Hepatocyte (in vitro differentiated cells): ENCODE data around the gene PDCD4. TPM values are rescaled to one million over a fixed set of nuclear protein-coding genes. Genes with fewer than 3 reads are reported as not detected.

ENCODE experiments used
- DNase-seq: peaks from one replicate; pipeline ENCODE4 v3.0.0-alpha.2; 2016; ENCODE audit warnings: low spot score
- H2AFZ ChIP-seq: fragments of 200-600 bp; sonication (generic); 2 replicates; pipeline ENCODE4 v1.6.0; 2016; ENCODE audit warnings: antibody characterized with exemption, mild to moderate bottlenecking
- H3K27ac ChIP-seq: fragments of 200-600 bp; sonication (generic); 2 replicates; pipeline ENCODE4 v1.5.1; 2016; ENCODE audit warnings: mild to moderate bottlenecking
- H3K27me3 ChIP-seq: fragments of 200-600 bp; sonication (generic); 2 replicates; pipeline ENCODE4 v1.6.1; 2016
- H3K36me3 ChIP-seq: fragments of 200-600 bp; sonication (generic); replicated peaks from 2 replicates; pipeline ENCODE4 v1.5.1; 2016; ENCODE audit warnings: low read depth; ENCODE audit not compliant: insufficient read depth
- H3K4me1 ChIP-seq: fragments of 200-600 bp; sonication (generic); 2 replicates; pipeline ENCODE4 v1.5.1; 2016; ENCODE audit warnings: mild to moderate bottlenecking, moderate library complexity; ENCODE audit not compliant: insufficient read depth
- H3K4me2 ChIP-seq: fragments of 200-600 bp; sonication (generic); 2 replicates; pipeline ENCODE4 v1.6.0; 2016
- H3K4me3 ChIP-seq: fragments of 200-600 bp; sonication (generic); 2 replicates; pipeline ENCODE4 v1.5.1; 2016; ENCODE audit warnings: mild to moderate bottlenecking
- H3K79me2 ChIP-seq: fragments of 200-600 bp; sonication (generic); 2 replicates; pipeline ENCODE4 v1.6.0; 2017; ENCODE audit warnings: mild to moderate bottlenecking
- H3K9me2 ChIP-seq: fragments of 200-600 bp; sonication (generic); replicated peaks from 2 replicates; pipeline ENCODE4 v1.6.0; 2017; ENCODE audit warnings: mild to moderate bottlenecking; ENCODE audit not compliant: insufficient read depth
- H3K9me3 ChIP-seq: fragments of 200-600 bp; sonication (generic); 2 replicates; pipeline ENCODE4 v1.5.1; 2016; ENCODE audit warnings: low read depth, mild to moderate bottlenecking
- H4K20me1 ChIP-seq: fragments of 200-600 bp; sonication (generic); 2 replicates; pipeline ENCODE4 v1.6.0; 2016; ENCODE audit warnings: mild to moderate bottlenecking; ENCODE audit not compliant: insufficient read depth, poor library complexity, severe bottlenecking
- CTCF ChIP-seq: fragments of 200-600 bp; sonication (generic); IDR thresholded peaks from 2 replicates; pipeline ENCODE4 v1.5.1; 2016; ENCODE audit warnings: antibody characterized with exemption, mild to moderate bottlenecking; ENCODE audit not compliant: poor library complexity
- EZH2 ChIP-seq: fragments of 200-600 bp; sonication (generic); IDR thresholded peaks from 2 replicates; pipeline ENCODE4 v1.6.1; 2016; ENCODE audit warnings: antibody characterized with exemption, mild to moderate bottlenecking, borderline replicate concordance
- EZH2phosphoT487 ChIP-seq: fragments of 200-600 bp; sonication (generic); IDR thresholded peaks from one replicate; pipeline ENCODE4 v1.6.1; 2018; ENCODE audit warnings: antibody characterized with exemption, mild to moderate bottlenecking, low read depth, moderate library complexity; ENCODE audit not compliant: unreplicated experiment, severe bottlenecking
- WGBS: methylation state at CpG from one replicate; pipeline ENCODE4 v1.1.6; 2016; ENCODE audit warnings: low lambda C conversion rate; ENCODE audit errors: missing lambda C conversion rate; 5-methylcytosine and 5-hydroxymethylcytosine counted together
- polyA plus RNA-seq: library from polyadenylated mRNA; unstranded; fragments of >200 nt; fragmentation: Nextera tagmentation; extraction: Ambion mirVana; gene quantifications from 2 replicates; pipeline ENCODE4 v1.2.1, GENCODE V29; 2016
- total RNA-seq: library from RNA; depleted of rRNA; stranded (reverse); fragments of >200 nt; gene quantifications from 2 replicates; pipeline ENCODE4 v1.2.3, GENCODE V29; 2014

PDCD4 gene
- total and polyA plus RNA-seq, 2 experiments from 2014 or later: 315 to 791 TPM

GRCh38 chr10:110852255-110852896, 19.4 kb upstream of the PDCD4 start:
- H3K36me3 ChIP-seq: no peaks in the 10 kb centered on the region
- H3K27ac ChIP-seq: peak overlapping the region; percentile 87
- 55% methylated on average over 7 of the region's 7 CpGs for WGBS
- peak; percentile 78 for DNase-seq
- H2AFZ ChIP-seq: no peak overlapping the region
- H3K4me2 ChIP-seq: peak overlapping the region; percentile 27
- H3K27me3 ChIP-seq: no peaks in the 10 kb centered on the region
- no peaks in the 10 kb centered on the region for H3K79me2 ChIP-seq
- TF ChIP-seq EZH2phosphoT487: no peak
- TF ChIP-seq EZH2: no peak
- no peak for TF ChIP-seq CTCF
- H3K4me1 ChIP-seq: peaks cover 45% of the 10 kb centered on the region
- H3K4me3 ChIP-seq: no peak overlapping the region
- no peaks in the 10 kb centered on the region for H3K9me2 ChIP-seq
- no peaks in the 10 kb centered on the region for H3K9me3 ChIP-seq
- no peaks in the 10 kb centered on the region for H4K20me1 ChIP-seq

DNA sequence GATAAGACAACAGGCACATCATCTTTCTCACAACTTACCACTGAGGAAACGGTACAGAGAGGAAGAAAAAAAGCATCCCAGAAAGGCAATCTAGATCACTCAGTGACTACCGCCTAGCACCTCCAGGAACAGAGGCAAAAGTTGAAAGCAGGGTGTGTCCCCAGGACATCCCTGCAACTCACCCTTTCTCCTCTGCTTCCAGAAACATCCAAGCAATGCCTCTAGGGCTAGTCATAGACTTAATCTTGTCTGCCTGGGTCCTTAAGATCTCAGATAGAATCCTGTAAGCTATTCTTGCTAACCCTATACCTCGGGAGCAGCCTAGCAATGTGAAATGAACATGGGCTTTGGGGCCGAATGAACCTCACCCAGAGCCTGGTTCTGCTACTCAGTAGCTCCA, 18.8 kb upstream of the PDCD4 start:
- Histone ChIP-seq H3K4me2 (peak overlapping the region; percentile 27), H3K9me3 (no peaks in the 10 kb centered on the region), H3K4me1 (peaks cover 45% of the 10 kb centered on the region), H3K4me3 (no peak overlapping the region), H3K36me3 (no peaks in the 10 kb centered on the region), H4K20me1 (no peaks in the 10 kb centered on the region), H3K27me3 (no peaks in the 10 kb centered on the region), H3K9me2 (no peaks in the 10 kb centered on the region), H2AFZ (no peak overlapping the region), H3K79me2 (no peaks in the 10 kb centered on the region), H3K27ac (peak overlapping the region; percentile 87)
- peak; percentile 24 for DNase-seq
- WGBS: 88% methylated on average over 4 of the region's 4 CpGs
- TF ChIP-seq EZH2 (no peak), EZH2phosphoT487 (no peak), CTCF (no peak)

DNA sequence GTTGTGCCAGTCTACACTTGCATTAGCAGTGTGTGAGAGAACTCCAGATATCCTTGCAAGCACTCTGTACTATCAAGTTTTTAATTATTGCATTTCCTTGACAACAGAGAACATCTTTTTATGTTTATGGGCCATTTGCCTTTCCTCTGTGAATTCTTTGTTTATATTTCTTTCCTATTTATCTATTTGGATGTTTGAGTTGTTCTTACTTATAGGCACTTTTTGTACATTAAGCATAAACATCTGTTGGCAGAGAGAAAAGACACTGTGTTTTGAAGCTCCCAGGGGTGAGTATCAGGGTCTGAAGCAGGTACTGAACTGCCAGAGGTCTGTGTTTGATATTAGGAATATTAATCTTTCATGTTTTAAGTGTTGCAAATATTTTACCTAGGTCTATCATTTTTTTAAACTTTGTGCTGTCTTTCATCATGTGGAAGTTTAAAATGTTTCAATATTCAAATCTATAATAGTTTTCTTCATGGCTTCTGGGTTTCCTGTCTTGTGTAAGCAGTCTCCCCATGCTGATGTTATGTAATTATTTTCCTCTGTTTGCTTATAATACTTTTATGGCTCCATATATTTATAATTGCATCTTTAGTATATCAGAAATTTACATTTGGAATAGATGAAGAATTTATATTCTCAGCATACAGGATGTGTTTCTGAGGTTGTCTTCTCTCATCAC, 17.7 kb upstream of the PDCD4 start:
- H3K9me2 ChIP-seq: no peaks in the 10 kb centered on the region
- H2AFZ ChIP-seq: no peak overlapping the region
- H3K4me1 ChIP-seq: peaks cover 53% of the 10 kb centered on the region
- H3K9me3 ChIP-seq: no peaks in the 10 kb centered on the region
- no peak overlapping the region for H3K4me3 ChIP-seq
- H3K79me2 ChIP-seq: no peaks in the 10 kb centered on the region
- H3K4me2 ChIP-seq: peak overlapping the region; percentile 27
- H3K27ac ChIP-seq: peak overlapping the region; percentile 87
- TF ChIP-seq EZH2 (no peak), EZH2phosphoT487 (no peak), CTCF (no peak)
- H3K27me3 ChIP-seq: no peaks in the 10 kb centered on the region
- H3K36me3 ChIP-seq: no peaks in the 10 kb centered on the region
- DNase-seq: no peak
- H4K20me1 ChIP-seq: no peaks in the 10 kb centered on the region
